WERI-Rb-1 (cell line): Measurements from ENCODE around the gene EYS.

ENCODE experiments used
- DNase-seq: peaks from one replicate; pipeline ENCODE4 v3.0.0-alpha.2; 2020
- H3K27ac ChIP-seq: fragments of 250-450 bp; sonication (Bioruptor Pico); 2 replicates; pipeline ENCODE4 v1.5.1; 2020; ENCODE audit warnings: mild to moderate bottlenecking, moderate library complexity
- H3K27me3 ChIP-seq: fragments of 250-450 bp; sonication (Bioruptor Pico); 2 replicates; pipeline ENCODE4 v1.5.1; 2021; ENCODE audit warnings: mild to moderate bottlenecking, low read depth, moderate library complexity; ENCODE audit not compliant: insufficient read depth, severe bottlenecking
- H3K36me3 ChIP-seq: fragments of 250-450 bp; sonication (Bioruptor Pico); 2 replicates; pipeline ENCODE4 v1.5.1; 2020; ENCODE audit warnings: mild to moderate bottlenecking, moderate library complexity
- H3K4me3 ChIP-seq: 2 replicates; pipeline ENCODE4 v1.5.1; 2011; ENCODE audit warnings: low read depth, mild to moderate bottlenecking, control low read depth, low read length
- H3K9me3 ChIP-seq: fragments of 250-450 bp; sonication (Bioruptor Pico); 2 replicates; pipeline ENCODE4 v1.5.1; 2021; ENCODE audit warnings: mild to moderate bottlenecking, moderate library complexity; ENCODE audit not compliant: severe bottlenecking
- TF ChIP-seq, protein P1 (sequence below): IDR thresholded peaks from 2 replicates; pipeline ENCODE4 v1.5.1; 2011; ENCODE audit warnings: low read depth, mild to moderate bottlenecking, control low read depth, inconsistent platforms, low read length

The EYS gene

GRCh38 chr6:64683682-64684081, 1023.3 kb downstream of the EYS start:
- Histone ChIP-seq H3K9me3 (no peaks in the 10 kb centered on the region), H3K27ac (no peak overlapping the region), H3K4me3 (no peak overlapping the region), H3K36me3 (no peaks in the 10 kb centered on the region), H3K27me3 (no peaks in the 10 kb centered on the region)
- TF ChIP-seq, protein P1, sequence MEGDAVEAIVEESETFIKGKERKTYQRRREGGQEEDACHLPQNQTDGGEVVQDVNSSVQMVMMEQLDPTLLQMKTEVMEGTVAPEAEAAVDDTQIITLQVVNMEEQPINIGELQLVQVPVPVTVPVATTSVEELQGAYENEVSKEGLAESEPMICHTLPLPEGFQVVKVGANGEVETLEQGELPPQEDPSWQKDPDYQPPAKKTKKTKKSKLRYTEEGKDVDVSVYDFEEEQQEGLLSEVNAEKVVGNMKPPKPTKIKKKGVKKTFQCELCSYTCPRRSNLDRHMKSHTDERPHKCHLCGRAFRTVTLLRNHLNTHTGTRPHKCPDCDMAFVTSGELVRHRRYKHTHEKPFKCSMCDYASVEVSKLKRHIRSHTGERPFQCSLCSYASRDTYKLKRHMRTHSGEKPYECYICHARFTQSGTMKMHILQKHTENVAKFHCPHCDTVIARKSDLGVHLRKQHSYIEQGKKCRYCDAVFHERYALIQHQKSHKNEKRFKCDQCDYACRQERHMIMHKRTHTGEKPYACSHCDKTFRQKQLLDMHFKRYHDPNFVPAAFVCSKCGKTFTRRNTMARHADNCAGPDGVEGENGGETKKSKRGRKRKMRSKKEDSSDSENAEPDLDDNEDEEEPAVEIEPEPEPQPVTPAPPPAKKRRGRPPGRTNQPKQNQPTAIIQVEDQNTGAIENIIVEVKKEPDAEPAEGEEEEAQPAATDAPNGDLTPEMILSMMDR = no peak
- DNase-seq = no peak

DNA sequence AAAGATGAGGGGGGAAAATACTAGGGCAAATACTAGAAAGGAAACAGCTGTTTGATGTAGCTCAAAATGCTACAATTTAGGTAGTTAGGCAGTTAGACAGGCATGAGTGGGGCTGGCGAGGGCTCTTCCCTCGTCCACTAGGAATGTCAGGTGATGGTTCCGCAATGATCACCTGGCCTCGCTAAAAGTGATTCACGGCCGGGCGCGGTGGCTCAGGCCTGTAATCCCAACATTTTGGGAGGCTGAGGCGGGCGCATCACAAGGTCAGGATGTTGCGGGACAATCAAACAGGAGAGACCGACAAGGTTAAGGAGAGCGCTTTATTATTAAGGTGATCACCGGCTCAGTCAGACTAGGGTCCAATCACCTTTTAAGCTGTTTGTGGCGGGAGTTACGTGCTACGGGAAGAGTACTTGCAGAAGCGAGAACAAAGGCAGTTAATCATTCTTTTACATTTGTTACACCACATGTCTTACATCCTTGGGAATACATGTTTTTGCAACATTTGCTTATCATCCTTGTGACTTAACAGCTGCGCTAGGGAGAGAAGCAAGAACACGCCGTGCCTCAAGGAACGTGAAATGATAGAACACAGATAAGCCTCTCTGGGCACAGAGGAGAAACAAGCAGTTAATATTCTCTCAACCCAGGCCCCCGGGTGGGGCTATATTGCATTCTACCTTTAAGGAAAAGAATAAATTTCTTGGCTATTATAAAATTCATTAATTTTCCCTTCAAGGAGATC, 1025.4 kb downstream of the EYS start:
- no peaks in the 10 kb centered on the region for H3K27me3 ChIP-seq
- H3K36me3 ChIP-seq = no peaks in the 10 kb centered on the region
- H3K4me3 ChIP-seq = no peak overlapping the region
- H3K27ac ChIP-seq = no peak overlapping the region
- TF ChIP-seq, protein P1 = no peak
- H3K9me3 ChIP-seq = no peaks in the 10 kb centered on the region
- no peak for DNase-seq

DNA sequence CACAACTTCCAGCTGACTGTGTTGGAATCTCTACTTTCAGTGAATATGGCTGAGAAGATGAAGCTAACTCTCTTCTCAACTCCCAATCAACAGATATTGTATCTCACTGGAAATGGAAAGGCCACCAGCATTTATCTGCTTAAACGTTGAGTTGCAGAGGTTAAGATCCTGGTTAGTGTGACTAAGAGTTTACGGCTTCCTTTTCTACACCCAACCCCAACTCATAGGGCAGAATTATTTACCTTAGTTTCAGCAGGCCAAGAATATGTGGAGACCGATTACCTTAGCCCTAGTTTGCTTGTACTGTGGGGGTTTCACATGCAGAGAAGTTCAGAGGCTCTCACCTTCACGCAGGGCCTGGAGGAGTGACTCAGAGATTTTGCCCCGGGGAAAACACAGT, 1026.6 kb downstream of the EYS start:
- Histone ChIP-seq H3K27ac (no peak overlapping the region), H3K27me3 (no peaks in the 10 kb centered on the region), H3K36me3 (no peaks in the 10 kb centered on the region), H3K4me3 (no peak overlapping the region), H3K9me3 (no peaks in the 10 kb centered on the region)
- TF ChIP-seq, protein P1 = no peak
- no peak for DNase-seq

DNA sequence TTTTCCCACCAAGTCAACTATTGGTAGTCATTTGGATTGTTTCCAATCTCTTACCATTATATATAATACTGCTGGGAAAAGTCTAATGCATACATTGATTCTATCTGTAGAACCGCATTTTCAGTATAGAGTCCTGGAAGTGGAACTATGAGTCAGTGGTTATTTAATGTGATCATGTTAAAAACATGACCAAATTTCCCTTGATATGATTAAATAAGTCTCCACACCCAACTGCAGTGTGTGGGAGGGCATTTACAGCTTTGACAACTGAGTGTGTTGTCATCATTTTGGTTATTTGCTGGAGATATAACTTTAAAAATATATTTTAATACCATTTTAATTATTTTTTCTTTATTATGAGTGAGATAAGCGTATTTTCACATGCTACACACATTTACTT, 1027.6 kb downstream of the EYS start:
- Histone ChIP-seq H3K27ac (no peak overlapping the region), H3K9me3 (no peaks in the 10 kb centered on the region), H3K36me3 (no peaks in the 10 kb centered on the region), H3K4me3 (no peak overlapping the region), H3K27me3 (no peaks in the 10 kb centered on the region)
- TF ChIP-seq, protein P1 = no peak
- DNase-seq = no peak

DNA sequence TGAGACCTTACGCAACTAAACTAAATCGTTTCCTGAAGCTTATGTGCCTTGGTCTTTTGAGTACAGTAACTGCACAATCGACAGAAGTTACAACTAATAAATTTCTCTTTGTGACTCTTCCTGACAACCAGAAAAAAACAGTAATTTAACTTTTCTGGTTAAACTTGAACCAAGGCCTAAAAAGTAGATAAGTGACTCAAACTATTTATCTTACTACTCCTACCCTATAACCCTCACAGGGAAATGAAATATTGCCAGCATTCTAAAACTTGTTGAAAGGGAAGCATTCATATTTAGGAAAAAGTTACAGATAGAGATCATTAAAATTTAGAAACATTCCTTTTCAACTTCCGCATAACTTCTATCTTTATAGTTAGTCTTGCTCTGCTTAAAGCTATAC, 1034.4 kb downstream of the EYS start:
- DNase-seq = no peak
- Histone ChIP-seq H3K27ac (no peak overlapping the region), H3K4me3 (no peak overlapping the region), H3K36me3 (no peaks in the 10 kb centered on the region), H3K27me3 (no peaks in the 10 kb centered on the region), H3K9me3 (no peaks in the 10 kb centered on the region)
- TF ChIP-seq, protein P1 = no peak

GRCh38 chr6:64672131-64672530, 1034.9 kb downstream of the EYS start:
- H3K4me3 ChIP-seq = no peak overlapping the region
- no peaks in the 10 kb centered on the region for H3K9me3 ChIP-seq
- H3K27me3 ChIP-seq = no peaks in the 10 kb centered on the region
- TF ChIP-seq, protein P1 = no peak
- no peaks in the 10 kb centered on the region for H3K36me3 ChIP-seq
- H3K27ac ChIP-seq = no peak overlapping the region
- DNase-seq = no peak
